ENCODE results near the gene ZNF445.

ZNF445 gene

DNA sequence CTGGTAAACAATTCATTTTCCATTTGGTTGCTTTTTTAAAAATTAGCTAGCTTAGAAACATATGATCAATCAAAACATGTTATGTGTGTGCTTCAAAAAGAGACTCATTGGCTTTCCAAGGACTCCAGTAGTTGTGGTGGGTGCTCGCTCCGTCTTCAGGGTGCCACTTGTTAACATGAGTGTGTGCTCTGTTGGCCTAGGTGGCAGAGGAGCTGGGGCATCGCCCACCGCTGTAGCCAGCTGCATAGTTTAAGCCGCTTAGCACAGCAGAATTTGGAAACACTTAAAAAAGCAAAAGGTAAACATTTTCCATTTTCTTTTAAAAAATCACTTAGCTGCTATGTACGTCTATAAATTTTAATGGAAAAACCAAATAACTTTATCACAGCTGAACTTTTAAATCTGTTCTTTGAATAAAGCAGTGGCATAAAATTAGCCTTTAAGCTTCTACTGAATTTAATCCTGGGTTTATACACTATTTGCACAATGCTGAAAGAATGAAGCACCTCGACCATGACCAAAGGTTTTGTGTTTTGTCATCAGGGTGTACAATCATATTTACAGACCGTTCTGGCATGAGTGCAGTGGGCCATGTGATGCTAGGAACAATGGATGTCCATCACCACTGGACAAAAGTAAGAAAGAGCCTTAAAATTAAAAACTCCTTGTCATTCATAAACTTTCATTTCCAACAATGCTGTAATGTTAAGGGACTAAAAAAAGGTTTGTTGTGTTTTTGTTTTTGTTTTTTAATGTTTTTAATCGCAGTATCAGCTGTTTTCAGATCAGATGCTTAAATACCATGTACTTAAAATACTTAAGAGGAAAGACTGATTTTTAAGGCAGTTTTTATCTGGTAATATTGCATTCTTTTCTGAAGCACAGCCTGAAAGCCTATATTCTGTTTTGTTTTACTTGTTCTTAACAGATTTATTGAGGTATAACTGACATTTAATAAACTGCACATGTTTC lies 81.0 kb downstream of the ZNF445 start:
- no peak for DNase-seq

- DNase-seq, result no peak
These were observed 81.8 kb downstream of the ZNF445 start for GRCh38 chr3:44395714-44396113.

DNA sequence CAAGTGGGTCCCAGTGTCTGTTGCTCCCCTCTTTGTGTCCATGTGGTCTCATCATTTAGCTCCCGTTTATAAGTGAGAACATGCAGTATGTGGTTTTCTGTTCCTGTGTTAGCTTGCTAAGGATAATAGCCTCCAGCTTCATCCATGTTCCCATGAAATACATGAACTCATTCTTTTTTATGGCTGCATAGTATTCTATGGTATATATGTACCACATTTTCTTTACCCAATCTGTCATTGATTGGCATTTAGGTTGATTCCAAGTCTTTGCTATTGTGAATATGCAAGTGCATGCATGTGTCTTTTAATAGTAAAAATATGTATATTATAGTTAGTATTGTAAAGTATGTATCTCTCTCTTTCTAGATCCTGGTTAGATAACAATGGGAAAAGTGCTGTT lies 85.0 kb downstream of the ZNF445 start:
- no peak for DNase-seq

DNA sequence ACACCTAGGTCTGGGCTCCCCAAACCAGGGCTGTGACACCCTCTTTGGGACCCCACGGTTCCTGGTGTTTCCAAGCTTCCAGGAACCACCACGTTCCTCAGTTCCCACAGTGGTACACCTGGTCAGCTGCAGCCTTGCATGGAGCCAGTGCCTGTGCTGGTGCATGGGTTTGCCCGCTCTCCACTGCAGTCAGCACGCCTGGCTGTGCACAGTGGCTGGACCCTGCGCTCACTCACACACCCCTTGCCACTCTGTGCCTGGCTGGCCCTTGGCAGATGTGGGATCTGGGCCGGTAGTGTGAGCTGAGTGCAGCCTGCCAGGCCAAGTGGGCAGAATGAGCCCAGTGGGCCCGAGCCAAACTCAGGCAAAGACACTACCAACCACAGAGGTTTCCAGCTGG lies 90.1 kb downstream of the ZNF445 start:
- no peak for DNase-seq

Measured in SIG-M5 (cell line).